Skeletal muscle satellite cell (primary cell): ENCODE data around the gene MAIP1.
A peak's percentile ranks its signal among the peaks of the same experiment; 100 is the strongest.

Experiments used
- H3K27me3 ChIP-seq: 2 replicates; pipeline ENCODE4 v1.7.0; 2013; ENCODE audit warnings: low read length; ENCODE audit not compliant: control insufficient read depth, insufficient read depth
- H3K36me3 ChIP-seq: 2 replicates; pipeline ENCODE4 v1.7.0; 2013; ENCODE audit warnings: mild to moderate bottlenecking, control low read depth, low read length; ENCODE audit not compliant: insufficient read depth
- H3K4me1 ChIP-seq: 2 replicates; pipeline ENCODE4 v1.7.0; 2013; ENCODE audit warnings: low read length; ENCODE audit not compliant: control insufficient read depth, insufficient read depth
- H3K4me2 ChIP-seq: 2 replicates; pipeline ENCODE4 v1.7.0; 2013; ENCODE audit warnings: mild to moderate bottlenecking, low read length
- H3K4me3 ChIP-seq: 2 replicates; pipeline ENCODE4 v1.7.0; 2013; ENCODE audit warnings: low read length
- H3K9ac ChIP-seq: 2 replicates; pipeline ENCODE4 v1.7.0; 2013; ENCODE audit warnings: mild to moderate bottlenecking, low read depth, low read length, moderate library complexity
- H3K9me3 ChIP-seq: replicated peaks from 2 replicates; pipeline ENCODE4 v1.7.0; 2013; ENCODE audit warnings: mild to moderate bottlenecking, control low read depth, low read length

MAIP1 gene

DNA sequence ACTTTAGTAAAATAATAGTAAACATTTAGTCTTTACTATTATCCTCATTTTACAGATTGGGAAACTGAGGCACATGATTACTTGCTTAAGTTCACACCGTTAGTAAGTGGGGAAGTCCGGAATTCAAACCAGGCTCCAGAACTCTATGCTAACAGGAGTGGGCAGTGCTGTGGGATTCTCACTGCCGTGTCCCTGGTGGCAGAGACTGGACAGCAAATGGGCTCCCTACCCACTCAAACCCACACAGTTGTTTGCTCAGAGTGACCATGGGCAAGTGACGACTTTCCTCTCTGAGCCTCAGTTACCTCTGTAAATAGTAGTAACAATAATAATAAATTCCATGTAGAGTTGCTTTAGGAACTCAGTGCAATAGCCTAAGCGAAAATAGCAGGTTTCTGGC, 24.0 kb downstream of the MAIP1 start:
- Histone ChIP-seq H3K4me3 (peak overlapping the region; percentile 59), H3K9me3 (no peaks in the 10 kb centered on the region), H3K9ac (peak overlapping the region; percentile 60), H3K36me3 (no peaks in the 10 kb centered on the region), H3K4me1 (peaks cover 24% of the 10 kb centered on the region), H3K4me2 (peak overlapping the region; percentile 88), H3K27me3 (no peaks in the 10 kb centered on the region)

DNA sequence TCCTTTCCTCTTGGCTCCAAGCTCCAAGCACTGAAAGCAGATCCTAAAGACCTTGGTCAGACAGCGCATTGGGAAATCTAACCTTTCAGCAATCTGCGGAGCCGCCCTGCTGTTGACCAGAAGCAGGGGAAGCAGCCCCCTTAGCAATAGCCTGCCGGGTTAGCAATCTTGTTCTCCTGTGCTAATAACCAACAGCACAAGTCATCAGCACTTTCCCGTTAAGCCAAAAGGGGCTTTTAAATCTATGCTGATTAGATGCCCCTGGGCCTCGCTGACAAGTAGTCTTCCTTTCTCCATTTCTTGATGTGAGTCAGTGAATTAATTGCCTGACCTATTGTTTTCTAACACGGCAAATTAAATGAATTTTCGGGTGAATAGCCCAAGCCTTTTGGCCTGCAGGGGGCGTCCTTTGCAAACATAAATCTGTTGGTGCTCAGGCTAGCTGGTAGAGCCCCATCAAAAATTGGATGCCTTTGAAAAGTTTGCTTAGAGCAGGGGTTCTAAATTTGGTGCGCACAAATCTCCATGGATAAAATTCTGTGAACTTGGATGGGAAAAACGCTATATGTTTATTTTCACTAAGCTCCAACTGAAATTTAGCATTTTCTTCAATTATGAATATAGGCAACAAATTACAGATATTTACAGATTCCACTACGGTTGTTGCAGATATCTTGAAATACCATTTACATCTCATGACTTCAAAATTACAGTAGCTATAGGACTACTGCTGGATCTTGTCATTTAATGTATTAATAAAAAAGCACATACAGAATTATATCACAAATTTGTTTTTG, 24.6 kb downstream of the MAIP1 start:
- Histone ChIP-seq H3K36me3 (no peaks in the 10 kb centered on the region), H3K4me1 (peaks cover 24% of the 10 kb centered on the region), H3K4me2 (peak overlapping the region; percentile 88), H3K4me3 (peak overlapping the region; percentile 59), H3K27me3 (no peaks in the 10 kb centered on the region), H3K9me3 (no peaks in the 10 kb centered on the region), H3K9ac (peak overlapping the region; percentile 60)

DNA sequence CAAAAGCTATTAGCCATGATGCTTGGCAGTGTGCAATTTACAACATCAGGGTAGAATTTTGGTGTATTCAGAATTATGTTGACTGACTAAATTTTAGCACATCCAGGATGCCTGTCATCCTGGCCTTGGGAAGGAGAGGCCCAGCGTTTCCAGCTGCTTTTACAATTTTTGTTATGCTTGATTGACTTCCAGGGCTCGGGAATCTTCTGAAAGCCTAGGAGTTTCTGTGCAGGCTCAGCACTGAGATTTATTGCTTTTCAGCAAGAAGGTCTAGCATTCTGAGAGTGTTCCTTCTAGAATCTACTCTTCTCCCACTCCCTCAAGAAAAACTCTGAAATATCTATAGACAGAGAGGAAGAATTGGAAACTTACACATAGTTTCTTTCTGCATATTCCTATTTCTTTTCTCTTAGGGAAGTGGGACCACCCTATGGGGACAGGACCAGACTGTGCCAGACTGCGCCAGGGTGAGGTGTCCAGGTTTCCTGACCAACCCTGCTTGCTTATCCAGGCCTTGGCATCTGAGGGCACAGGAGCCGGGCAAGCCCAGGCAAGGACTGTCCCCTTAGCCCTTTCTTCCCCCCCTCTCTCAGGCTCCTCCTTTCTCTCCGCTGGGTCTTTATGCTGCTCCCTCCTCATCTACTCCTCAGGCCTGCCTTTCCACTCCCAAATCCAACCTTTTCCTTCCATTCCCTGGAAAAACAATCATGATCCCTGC, 26.9 kb downstream of the MAIP1 start:
- H3K4me1 ChIP-seq: peaks cover 27% of the 10 kb centered on the region
- no peak overlapping the region for H3K4me3 ChIP-seq
- no peak overlapping the region for H3K4me2 ChIP-seq
- no peak overlapping the region for H3K9ac ChIP-seq
- H3K36me3 ChIP-seq: no peaks in the 10 kb centered on the region
- H3K9me3 ChIP-seq: no peaks in the 10 kb centered on the region
- no peaks in the 10 kb centered on the region for H3K27me3 ChIP-seq

DNA sequence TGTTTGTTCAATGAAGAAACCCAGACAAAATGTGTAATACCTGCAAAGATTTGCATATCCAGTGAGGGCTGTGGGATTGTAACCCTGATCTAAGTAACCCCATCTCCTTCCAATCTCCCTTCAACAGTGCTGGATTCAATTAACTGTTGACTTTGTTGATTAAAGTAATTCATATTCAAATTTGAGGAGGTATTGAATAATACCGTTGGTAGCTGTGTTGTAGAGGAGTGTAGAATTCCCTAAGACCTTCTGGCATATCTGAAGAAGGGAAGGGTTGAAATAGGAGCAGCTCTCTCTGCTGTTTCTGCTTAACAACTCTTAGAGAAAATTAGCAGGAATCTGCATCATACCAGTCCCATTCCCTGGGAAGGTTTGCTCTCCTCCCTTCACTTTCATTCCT, 28.2 kb downstream of the MAIP1 start:
- Histone ChIP-seq H3K9me3 (no peaks in the 10 kb centered on the region), H3K4me1 (peaks cover 28% of the 10 kb centered on the region), H3K4me3 (no peak overlapping the region), H3K36me3 (no peaks in the 10 kb centered on the region), H3K27me3 (no peaks in the 10 kb centered on the region), H3K9ac (no peak overlapping the region), H3K4me2 (no peak overlapping the region)

DNA sequence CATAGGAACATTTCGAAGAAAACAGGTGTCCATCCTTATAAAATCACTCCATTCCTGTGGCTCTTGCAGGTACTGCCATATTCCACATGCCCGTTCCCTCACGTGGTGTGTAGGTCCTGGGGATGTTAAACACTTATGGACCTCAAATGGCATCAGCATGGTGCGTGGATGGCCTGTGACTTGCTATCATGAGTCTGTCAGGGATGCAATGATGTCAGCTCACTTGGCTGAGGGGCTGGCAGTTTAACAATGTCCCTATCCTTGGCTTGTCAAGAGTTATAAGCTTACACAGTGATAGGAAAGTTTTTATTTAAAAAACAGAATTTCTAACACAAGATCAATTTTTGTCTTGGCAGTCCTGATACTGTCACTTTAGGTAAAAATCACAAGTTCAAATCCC, 28.8 kb downstream of the MAIP1 start:
- no peak overlapping the region for H3K4me3 ChIP-seq
- H3K9ac ChIP-seq: no peak overlapping the region
- no peaks in the 10 kb centered on the region for H3K36me3 ChIP-seq
- peaks cover 24% of the 10 kb centered on the region for H3K4me1 ChIP-seq
- no peak overlapping the region for H3K4me2 ChIP-seq
- H3K9me3 ChIP-seq: no peaks in the 10 kb centered on the region
- no peaks in the 10 kb centered on the region for H3K27me3 ChIP-seq

DNA sequence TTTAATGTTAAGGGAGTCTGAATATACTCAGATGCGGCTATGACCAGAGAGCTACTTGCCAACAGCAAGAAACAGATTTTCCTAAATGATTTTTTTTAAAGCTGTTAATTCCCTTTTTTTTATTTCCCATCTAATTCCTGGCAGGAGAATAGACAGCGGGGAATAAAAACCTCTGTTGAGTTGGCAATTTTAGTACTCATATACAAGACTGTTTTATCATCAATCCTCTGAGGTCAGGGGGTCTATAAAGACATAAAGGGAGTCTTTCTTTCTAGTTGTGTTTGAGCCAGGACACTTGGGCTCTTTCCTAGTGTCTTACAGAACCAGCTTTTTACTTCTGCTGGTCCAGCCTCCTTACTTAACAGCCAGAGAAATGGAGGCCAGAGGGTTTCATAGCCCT, 29.4 kb downstream of the MAIP1 start:
- Histone ChIP-seq H3K27me3 (no peaks in the 10 kb centered on the region), H3K4me2 (no peak overlapping the region), H3K9me3 (no peaks in the 10 kb centered on the region), H3K36me3 (no peaks in the 10 kb centered on the region), H3K4me1 (peaks cover 19% of the 10 kb centered on the region), H3K9ac (no peak overlapping the region), H3K4me3 (no peak overlapping the region)

DNA sequence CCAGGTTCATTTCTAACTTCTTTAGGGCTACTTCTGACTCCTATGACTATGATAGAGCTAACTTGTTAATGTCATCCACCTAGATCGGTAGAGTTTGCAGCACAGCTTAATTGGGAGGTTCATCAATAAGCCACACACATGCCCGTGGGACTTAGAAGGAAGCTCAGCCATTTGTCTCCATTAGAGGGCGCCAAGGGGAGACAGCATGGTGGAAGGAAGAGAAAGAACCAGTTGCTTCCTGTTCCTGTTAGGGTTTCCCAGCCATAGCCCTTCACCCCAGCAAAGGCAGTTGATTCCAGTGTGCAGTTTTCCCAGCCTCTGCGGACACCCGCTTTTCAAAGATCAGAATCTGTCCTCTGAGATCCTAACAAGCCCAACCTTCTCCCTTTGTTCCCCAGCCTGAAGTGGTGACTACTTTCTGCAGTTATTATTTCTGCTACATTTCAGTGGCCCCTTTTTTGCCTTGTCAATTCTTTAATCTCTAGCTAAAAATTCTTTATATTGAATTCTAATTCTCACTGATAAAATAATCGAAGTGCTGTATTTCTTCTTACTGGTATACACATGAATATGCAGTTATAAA, 30.3 kb downstream of the MAIP1 start:
- Histone ChIP-seq H3K4me3 (no peak overlapping the region), H3K9ac (no peak overlapping the region), H3K36me3 (no peaks in the 10 kb centered on the region), H3K4me2 (no peak overlapping the region), H3K27me3 (no peaks in the 10 kb centered on the region), H3K4me1 (peaks cover 17% of the 10 kb centered on the region), H3K9me3 (no peaks in the 10 kb centered on the region)

DNA sequence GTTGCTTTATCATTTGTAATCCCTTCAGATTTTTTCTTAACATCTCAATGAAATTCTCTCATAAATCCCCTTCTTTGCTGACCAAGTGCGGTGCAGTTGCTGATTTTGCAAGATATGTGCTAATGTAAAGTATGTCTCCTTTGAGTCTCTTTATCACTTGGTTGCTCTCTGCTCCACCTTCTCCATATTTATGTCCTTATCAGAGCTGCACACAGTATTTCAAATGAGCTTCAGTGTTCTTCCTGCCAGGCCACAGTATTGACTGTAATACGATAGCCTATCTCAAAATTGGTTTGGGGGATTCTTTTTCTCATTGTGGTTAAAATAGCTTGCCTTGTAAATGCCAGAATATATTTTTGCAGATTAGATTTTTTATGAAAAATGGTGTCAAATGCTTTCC, 32.2 kb downstream of the MAIP1 start:
- H3K9ac ChIP-seq: no peak overlapping the region

DNA sequence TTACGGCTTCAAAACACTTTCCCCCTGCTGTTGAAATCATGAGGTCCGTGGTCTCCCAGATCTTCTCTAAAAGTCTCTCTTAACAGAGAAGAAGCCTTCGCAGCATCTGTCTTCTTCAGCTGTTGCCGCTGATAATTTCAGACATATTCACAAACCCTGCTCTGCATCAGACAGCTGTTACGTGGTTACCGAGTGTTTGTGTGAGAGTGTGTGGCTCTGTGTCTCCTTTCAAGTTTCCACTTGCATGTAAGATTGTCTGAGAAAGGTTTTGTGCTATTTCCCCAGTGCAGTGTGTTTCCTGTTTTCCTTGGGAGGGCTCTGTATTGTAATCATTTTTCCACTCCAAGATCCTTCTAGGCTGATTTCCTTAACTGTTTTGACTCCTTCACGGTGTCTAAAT, 32.8 kb downstream of the MAIP1 start:
- Histone ChIP-seq H3K4me3 (peak overlapping the region; percentile 20), H3K36me3 (no peaks in the 10 kb centered on the region)

More for the DNA sequence above, 32.2 kb downstream of the MAIP1 start:
- peak overlapping the region; percentile 20 for H3K4me3 ChIP-seq
- H3K4me1 ChIP-seq: peaks cover 17% of the 10 kb centered on the region
- no peaks in the 10 kb centered on the region for H3K36me3 ChIP-seq
- no peaks in the 10 kb centered on the region for H3K9me3 ChIP-seq
- H3K4me2 ChIP-seq: peak overlapping the region; percentile 63
- no peaks in the 10 kb centered on the region for H3K27me3 ChIP-seq

DNA sequence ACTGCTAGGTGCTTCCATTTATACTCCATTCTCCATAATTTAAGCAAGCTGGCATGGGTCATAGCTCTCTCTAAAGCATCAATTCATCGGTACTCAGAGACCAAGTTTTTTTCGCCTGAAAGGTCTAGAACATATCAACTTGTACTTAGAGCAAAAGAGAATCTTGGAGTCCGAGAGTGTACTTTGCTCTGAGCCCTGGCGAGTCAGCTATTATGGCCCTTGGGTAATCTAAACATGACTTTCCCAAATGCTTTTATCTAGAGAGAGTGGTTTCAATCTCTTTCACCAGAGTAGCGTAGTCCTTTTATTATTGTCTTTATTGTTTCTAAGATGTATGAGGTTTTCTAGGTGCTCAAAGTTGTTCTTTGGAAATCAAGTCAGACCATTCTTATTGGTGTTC, 34.4 kb downstream of the MAIP1 start:
- no peaks in the 10 kb centered on the region for H3K36me3 ChIP-seq
- no peak overlapping the region for H3K4me2 ChIP-seq
- H3K27me3 ChIP-seq: no peaks in the 10 kb centered on the region
- H3K4me1 ChIP-seq: peaks cover 17% of the 10 kb centered on the region
- H3K9ac ChIP-seq: no peak overlapping the region
- H3K9me3 ChIP-seq: no peaks in the 10 kb centered on the region
- no peak overlapping the region for H3K4me3 ChIP-seq

More for the DNA sequence above, 32.8 kb downstream of the MAIP1 start:
- Histone ChIP-seq H3K9ac (no peak overlapping the region), H3K27me3 (no peaks in the 10 kb centered on the region), H3K4me1 (peaks cover 17% of the 10 kb centered on the region), H3K9me3 (no peaks in the 10 kb centered on the region), H3K4me2 (peak overlapping the region; percentile 63)

DNA sequence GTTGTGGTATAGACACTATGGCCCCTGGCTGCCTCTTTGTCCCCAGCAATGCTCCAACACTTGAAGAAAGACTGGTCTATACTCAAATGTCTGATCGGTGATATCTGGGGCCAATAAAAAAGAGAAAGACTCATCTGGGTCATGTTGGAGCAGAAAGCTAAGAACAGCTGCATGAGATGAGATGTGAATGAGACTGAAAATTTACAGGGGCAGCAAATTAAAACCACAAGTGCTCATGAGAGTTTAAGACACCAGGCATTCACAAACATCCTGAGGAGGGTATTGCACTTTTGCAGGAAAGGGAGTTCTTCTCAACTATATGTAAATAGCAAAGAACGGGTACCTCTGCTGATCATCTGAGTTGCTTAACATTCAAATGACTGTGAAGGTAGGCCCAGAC, 36.3 kb downstream of the MAIP1 start:
- Histone ChIP-seq H3K4me3 (no peak overlapping the region), H3K4me1 (peaks cover 17% of the 10 kb centered on the region), H3K9ac (no peak overlapping the region), H3K4me2 (no peak overlapping the region), H3K27me3 (no peaks in the 10 kb centered on the region), H3K36me3 (no peaks in the 10 kb centered on the region), H3K9me3 (no peaks in the 10 kb centered on the region)
